NOMO-1 (cell line): ENCODE data around the gene PPT2.

Source experiments
- DNase-seq, 2 experiments: peaks; one replicate each; lab custom pipeline; 2025; ENCODE audit not compliant: unreplicated experiment in 2 of 2; lab: John Stamatoyannopoulos, UW

Gene PPT2, protein sequence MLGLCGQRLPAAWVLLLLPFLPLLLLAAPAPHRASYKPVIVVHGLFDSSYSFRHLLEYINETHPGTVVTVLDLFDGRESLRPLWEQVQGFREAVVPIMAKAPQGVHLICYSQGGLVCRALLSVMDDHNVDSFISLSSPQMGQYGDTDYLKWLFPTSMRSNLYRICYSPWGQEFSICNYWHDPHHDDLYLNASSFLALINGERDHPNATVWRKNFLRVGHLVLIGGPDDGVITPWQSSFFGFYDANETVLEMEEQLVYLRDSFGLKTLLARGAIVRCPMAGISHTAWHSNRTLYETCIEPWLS

DNA sequence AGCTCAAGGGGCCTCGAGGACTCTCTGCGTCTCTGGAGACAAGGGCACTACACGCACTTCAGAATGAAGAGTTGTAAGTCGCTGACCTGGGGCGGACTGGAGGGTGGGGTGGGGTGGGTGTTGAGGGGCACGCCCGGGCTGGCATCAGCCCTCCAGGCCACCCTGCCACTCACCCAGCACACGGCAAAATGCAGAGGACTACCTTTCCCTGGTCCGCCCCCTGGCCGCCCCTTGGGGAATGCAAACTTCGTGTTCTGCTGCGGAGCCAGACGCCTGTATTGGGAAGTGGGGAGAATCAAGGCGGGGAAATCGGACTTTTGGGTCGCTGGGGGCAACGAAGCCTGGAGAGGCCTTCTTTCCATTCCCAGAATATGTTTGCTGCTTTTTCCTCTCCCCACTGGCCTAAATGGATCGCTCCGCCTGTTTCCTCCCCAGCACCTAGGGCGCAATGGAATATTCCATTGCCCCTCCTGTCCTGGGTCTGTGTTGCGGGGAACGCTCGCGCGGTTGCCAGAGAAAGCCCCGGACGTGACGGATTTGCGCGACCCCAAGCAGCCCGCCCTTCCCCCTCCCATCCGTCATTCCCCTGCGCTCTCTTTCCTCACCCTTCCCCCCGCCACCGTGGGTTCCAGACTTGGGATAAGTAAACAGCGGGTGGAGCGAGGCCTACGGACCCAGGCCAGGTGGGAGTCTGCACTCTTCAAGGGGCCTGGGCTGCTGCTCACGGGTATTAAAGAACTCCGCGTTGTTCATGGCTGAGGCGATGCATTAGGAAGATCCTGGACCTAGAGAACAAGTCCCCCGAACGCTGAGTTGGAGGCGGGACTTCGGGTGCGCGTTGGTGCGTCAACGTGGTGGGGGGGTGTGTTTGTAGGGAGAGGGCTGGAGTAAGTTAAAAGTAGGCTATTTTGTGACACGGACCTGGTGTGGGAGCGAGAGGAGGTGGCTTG is at the start of gene PPT2:
Gene PPT2 (plus strand): TSS at position 578 of the 950 bp plus-strand sequence. CDS start 454 bp downstream, outside the sequence.
- peak; percentile 64 to 80 for DNase-seq

GRCh38 chr6:32105433-32105832 is 48.5 kb upstream of the PPT2 start:
- DNase-seq = no peak

DNA sequence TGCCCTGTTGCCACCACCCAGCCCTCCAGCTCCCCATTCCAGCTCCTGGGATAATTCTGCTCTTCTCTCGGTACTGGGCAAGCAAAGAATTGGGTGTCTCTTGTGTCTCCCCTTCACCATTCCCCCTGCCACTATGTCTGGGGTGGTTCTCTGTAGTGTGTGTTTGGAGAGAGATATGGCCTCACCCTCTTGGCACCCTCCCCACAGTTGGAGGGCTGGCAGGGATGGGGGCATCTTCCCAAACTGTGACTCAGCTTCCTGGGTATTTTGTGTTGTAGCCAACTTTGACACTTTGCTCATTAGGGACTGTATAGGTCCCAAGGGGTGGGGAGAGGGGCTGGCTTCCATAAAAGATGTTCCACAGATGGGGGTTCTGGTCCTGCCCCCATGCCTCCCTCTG is 46.5 kb upstream of the PPT2 start:
- DNase-seq = no peak

GRCh38 chr6:32108094-32108627 is 45.8 kb upstream of the PPT2 start:
- no peak for DNase-seq

DNA sequence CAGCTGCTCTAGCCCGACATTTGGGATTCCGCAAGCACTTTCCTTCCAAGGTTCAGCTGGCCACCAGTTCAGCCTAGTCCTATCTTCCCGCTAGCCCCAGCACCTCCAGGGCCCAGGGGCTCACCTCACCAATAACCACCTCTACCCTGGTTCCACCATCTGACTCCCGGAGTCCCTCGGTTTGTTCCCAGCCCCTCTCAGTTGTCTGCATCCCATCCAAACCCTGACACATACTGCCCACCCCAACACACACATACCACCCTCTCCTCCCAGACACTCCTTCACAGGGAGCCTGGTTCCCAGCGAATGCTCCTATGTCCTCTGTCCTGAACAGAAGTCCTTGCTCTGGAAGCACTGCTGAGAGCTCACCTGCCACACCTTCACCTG is 45.2 kb upstream of the PPT2 start:
- DNase-seq = no peak

- DNase-seq = no peak
Measured at GRCh38 chr6:32109114-32109764, 44.7 kb upstream of the PPT2 start, which contains the start of gene TNXB. TNXB (minus strand) TSS chr6:32109338; CDS start chr6:32098198, 11,140 bp downstream.

- no peak for DNase-seq
Measured at GRCh38 chr6:32109765-32110160, 44.2 kb upstream of the PPT2 start.

DNA sequence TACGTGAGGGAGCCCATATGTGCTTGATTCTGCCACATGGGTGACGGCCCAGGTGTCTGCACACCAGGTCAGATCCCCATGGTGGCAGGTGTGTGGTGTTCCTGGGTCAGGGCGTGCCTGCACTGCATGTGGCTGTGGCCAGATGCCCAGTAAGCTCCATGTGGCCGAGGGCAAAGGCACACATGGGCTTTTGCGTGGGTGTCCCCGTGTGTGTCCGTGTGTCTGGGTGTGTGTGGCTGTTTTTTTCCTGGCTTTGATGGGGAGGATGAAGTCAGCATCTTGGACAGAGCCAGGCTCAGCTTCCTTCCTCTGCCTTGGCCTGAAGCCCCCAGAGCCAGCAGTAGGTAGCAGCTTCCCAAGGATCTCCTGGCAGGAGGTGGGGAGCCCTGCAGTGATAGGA is 43.3 kb upstream of the PPT2 start:
- DNase-seq = no peak

DNA sequence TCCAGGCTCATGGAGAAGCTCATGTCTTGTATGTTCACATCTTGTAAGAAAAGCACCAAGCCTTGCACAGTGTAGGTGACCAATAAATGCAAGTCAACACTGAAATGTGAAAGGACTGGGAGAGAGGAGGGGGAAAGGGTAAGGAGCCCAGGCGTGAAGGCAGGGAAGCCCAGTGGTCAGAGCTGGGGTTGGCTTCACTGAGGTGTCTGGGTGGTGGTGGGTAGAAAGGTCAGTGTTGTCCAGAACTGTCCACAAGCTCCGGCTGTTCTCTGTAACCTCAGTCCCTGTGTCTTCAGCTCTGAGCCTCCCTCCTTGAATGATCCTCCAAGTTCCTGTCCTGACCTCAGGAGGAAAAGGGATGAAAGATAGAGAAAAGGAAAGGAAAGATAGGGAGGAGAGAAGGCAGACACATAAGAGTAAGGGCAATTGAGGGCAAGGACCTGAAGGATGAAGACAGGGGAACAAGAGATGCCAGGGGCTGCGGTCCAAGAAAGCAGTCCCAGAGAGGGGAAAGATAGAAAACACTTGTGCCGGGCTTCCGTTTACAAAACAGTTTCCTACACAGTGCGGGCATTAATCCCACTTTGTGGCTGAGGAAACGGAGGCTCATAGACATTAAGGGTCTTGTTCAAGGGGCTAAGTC is 42.4 kb upstream of the PPT2 start:
- DNase-seq = no peak

DNA sequence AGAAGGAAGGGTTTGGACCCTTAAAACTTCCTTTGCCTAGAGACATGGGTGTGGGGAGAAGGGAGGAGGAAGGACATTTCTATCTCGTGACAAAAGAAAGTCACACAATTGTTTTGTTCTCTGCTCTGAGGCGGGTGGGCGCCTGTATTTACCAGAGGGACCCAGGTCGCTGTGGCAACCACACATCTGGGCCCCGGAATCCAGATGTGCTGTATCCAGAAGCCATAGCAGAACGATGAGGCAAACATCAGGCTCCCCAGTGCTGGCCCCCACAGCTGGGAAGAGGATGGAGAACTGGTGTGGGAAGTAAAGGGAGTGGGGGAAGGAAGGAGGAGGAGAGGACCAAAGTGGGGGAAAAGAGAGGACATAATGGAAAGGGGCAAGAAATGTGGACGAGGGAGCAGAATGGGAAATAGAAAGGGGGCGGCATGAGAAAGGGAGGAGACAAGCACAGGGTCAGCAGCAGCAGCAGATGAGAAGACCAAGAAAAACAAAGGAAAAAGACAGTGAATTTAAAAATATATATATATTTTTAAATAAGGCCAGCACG is 41.4 kb upstream of the PPT2 start:
- DNase-seq = no peak

- no peak for DNase-seq
Measured at GRCh38 chr6:32113386-32114352, 40.3 kb upstream of the PPT2 start.

DNA sequence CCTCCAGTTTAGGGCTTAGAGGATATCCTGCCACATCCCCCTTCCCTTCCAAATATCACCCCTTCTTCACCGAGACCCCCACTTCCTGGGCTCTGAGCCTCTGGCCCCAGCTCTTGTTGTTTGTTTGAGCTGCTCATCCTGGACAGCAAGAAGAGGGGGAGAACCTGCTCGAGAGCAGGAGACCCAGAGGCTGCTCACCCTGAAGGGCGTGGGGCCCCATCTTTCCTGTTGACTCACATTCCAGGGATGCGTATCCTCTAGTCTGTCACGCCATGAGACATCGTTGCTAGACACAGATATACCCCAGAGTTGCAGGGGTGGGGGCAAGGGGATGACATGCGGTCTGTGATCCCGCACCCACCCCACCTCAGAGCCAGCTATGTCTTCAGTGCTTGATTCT is 39.1 kb upstream of the PPT2 start:
- DNase-seq = no peak

DNA sequence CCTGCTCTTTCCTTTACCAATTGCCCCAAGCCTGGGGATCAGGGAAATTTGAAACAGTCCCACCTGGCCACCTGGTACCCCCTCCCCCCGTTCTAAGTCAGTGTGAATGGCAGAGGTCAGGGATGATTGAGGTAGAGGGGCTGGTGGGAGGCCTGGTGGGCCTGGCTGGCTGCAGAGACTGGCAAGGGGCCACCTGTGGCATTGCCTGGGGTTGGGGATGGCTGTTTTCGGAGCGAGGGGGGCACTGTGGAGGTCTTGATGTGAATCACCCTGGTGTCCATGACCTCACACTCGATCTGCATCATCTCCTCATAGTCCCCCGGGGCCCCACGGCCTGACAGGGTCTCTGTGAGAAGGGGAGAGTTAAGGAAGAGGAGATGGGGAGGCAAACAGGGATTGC is 38.3 kb upstream of the PPT2 start:
- DNase-seq = no peak

DNA sequence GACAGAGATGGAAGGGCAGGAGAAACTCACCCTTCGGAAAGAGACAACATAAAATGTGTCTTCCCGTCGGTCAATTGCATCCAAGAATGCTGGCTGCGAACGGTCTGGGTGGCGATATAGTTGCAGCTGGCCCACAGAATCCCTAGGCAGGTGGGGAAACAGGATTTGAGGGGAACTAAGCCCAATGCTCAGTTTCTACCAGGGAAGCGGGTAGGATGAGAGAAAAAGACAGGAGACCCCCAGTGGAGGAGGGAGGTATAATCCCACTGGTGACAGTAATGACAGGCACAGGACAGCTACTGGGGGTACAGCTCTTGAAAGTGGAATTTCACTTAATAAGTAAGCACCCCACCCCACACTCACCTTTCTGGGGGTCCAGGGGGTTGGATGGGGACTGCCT is 37.3 kb upstream of the PPT2 start:
- DNase-seq = no peak

- DNase-seq = no peak
Measured at GRCh38 chr6:32117461-32117860, 36.5 kb upstream of the PPT2 start.

GRCh38 chr6:32118782-32119628 is 34.9 kb upstream of the PPT2 start:
- peak; percentile 59 to 61 for DNase-seq

DNA sequence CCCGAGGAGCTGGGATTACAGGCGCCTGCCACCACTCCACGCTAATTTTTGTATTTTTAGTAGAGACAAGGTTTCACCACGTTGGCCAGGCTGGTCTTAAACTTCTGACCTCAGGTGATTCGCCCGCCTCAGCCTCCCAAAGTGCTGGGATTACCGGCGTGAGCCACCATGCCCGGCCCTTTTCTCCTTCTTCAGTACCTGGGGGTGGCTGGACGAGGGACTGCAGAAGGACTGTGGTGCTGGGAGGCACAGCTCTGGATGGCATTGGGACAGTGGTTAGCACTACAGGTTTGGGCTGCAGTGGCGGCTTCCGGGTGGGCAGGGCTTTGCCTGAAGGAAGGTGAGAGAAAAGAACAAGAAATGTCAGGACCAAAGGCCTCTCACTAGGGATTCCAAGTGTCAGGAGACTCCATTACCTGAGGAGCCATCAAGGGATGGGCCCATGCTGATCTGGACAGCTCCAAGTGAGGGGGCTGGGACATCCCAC is 33.3 kb upstream of the PPT2 start:
- DNase-seq = no peak

- no peak for DNase-seq
Measured at GRCh38 chr6:32123681-32124080, 30.3 kb upstream of the PPT2 start.
